Endothelial cell of umbilical vein (primary cell): ENCODE results near the gene EMCN. TPM values are rescaled to one million over a fixed set of nuclear protein-coding genes. Genes with fewer than 3 reads are reported as not detected.

Experiments
- BruUV-seq: library from RNA; stranded (reverse); fragments of 400-500 nt; replicated peaks from 2 replicates; lab custom pipeline; 2021; lab: Mats Ljungman, UMichigan
- CTCF ChIA-PET: fragments of 300-600, 350-600 bp; sonication (Branson Sonifier 250); formaldehyde crosslinking; loops from one replicate; lab custom pipeline; 2021; ENCODE audit warnings: antibody characterized with exemption, inconsistent platforms; lab: Charles Lee
- POLR2A ChIA-PET: fragments of 300-600, 350-600 bp; sonication (Branson Sonifier 250); formaldehyde crosslinking; loops from one replicate; lab custom pipeline; 2021; ENCODE audit warnings: antibody characterized with exemption, inconsistent platforms; lab: Charles Lee
- DNase-seq: peaks from one replicate; pipeline ENCODE4 v3.0.0-alpha.2; 2011; ENCODE audit warnings: low read depth, low spot score
- FAIRE-seq: peaks from 2 replicates; lab custom pipeline; 2011; peaks lifted over from hg19 to GRCh38; lab: Jason Lieb, UNC
- H2AFZ ChIP-seq: 2 replicates; pipeline ENCODE4 v1.6.0; 2012; ENCODE audit warnings: low read depth, low read length, control low read depth, inconsistent platforms
- H3K27ac ChIP-seq: 2 replicates; pipeline ENCODE4 v1.5.1; 2011; ENCODE audit warnings: low read depth, mild to moderate bottlenecking, control low read depth, low read length, moderate library complexity; ENCODE audit not compliant: insufficient read depth
- H3K27me3 ChIP-seq, 2 experiments: 2 replicates each; pipeline versions ENCODE4 v1.6.0 to v1.6.1; 2011; ENCODE audit warnings: low read length in 2 of 2, mixed read lengths in 1 of 2; ENCODE audit not compliant: control insufficient read depth in 2 of 2, insufficient read depth in 2 of 2
- H3K36me3 ChIP-seq, 2 experiments: 2 replicates in 1 of 2; 3 replicates in 1 of 2; pipeline ENCODE4 v1.5.1; 2011; ENCODE audit warnings: low read length in 2 of 2, mild to moderate bottlenecking in 1 of 2, moderate library complexity in 1 of 2; ENCODE audit not compliant: control insufficient read depth in 2 of 2, insufficient read depth in 2 of 2; ENCODE audit errors: extremely low read depth in 1 of 2
- H3K4me1 ChIP-seq: 3 replicates; pipeline ENCODE4 v1.5.1; 2011; ENCODE audit warnings: mild to moderate bottlenecking, low read length; ENCODE audit not compliant: control insufficient read depth, insufficient read depth; ENCODE audit errors: extremely low read depth
- H3K4me2 ChIP-seq: 2 replicates; pipeline ENCODE4 v1.6.1; 2011; ENCODE audit warnings: low read length, control low read depth, mixed read lengths; ENCODE audit not compliant: insufficient read depth
- H3K4me3 ChIP-seq, 3 experiments: fragments of 200-600 bp in 1 of 3; sonication (generic), shearing (Covaris generic) in 1 of 3; replicated peaks in 1 of 3; 2 replicates each; pipeline ENCODE4 v1.5.1; 2011 to 2016; ENCODE audit warnings: control low read depth in 3 of 3, low read length in 3 of 3, mild to moderate bottlenecking in 2 of 3, inconsistent platforms in 1 of 3, low read depth in 1 of 3, moderate library complexity in 1 of 3; ENCODE audit not compliant: insufficient read depth in 1 of 3
- H3K79me2 ChIP-seq: 2 replicates; pipeline ENCODE4 v1.6.0; 2012; ENCODE audit warnings: low read length, inconsistent platforms; ENCODE audit not compliant: control insufficient read depth, insufficient read depth
- H3K9ac ChIP-seq: replicated peaks from 2 replicates; pipeline ENCODE3; 2011; ENCODE audit warnings: low read length, control low read depth; ENCODE audit not compliant: insufficient read depth; ENCODE audit errors: extremely low read depth
- H3K9me1 ChIP-seq: replicated peaks from 3 replicates; pipeline ENCODE4 v1.6.0; 2011; ENCODE audit warnings: mild to moderate bottlenecking, low read length; ENCODE audit not compliant: control insufficient read depth, insufficient read depth; ENCODE audit errors: extremely low read depth
- H3K9me3 ChIP-seq: replicated peaks from 2 replicates; pipeline ENCODE4 v1.5.1; 2012; ENCODE audit warnings: low read length, inconsistent platforms; ENCODE audit not compliant: control insufficient read depth, insufficient read depth
- H4K20me1 ChIP-seq: replicated peaks from 2 replicates; pipeline ENCODE3; 2011; ENCODE audit warnings: mild to moderate bottlenecking, low read length; ENCODE audit not compliant: control insufficient read depth, insufficient read depth; ENCODE audit errors: extremely low read depth
- CTCF ChIP-seq, 2 donors: IDR thresholded peaks; 1 replicate in 1 of 2; 2 replicates in 1 of 2; pipeline ENCODE4 v1.5.1; 2011; ENCODE audit warnings: low read length in 2 of 2, mild to moderate bottlenecking in 2 of 2, moderate library complexity in 2 of 2, control low read depth in 1 of 2, inconsistent platforms in 1 of 2, low read depth in 1 of 2; ENCODE audit not compliant: insufficient read depth in 1 of 2; ENCODE audit errors: extremely low read depth in 1 of 2
- EZH2 ChIP-seq: IDR thresholded peaks from 2 replicates; pipeline ENCODE4 v1.6.1; 2012; ENCODE audit warnings: borderline replicate concordance, low read depth, mild to moderate bottlenecking, moderate library complexity, low read length, inconsistent platforms; ENCODE audit not compliant: severe bottlenecking
- FOS ChIP-seq: IDR thresholded peaks from 2 replicates; pipeline ENCODE4 v1.6.1; 2011; ENCODE audit warnings: mild to moderate bottlenecking, low read length, moderate library complexity, borderline replicate concordance; ENCODE audit not compliant: insufficient read depth
- GATA2 ChIP-seq: IDR thresholded peaks from 2 replicates; pipeline ENCODE4 v1.7.0; 2011; ENCODE audit warnings: low read depth, mild to moderate bottlenecking, moderate library complexity, mixed read lengths, low read length; ENCODE audit not compliant: insufficient read length, insufficient read depth
- MAX ChIP-seq: IDR thresholded peaks from 2 replicates; pipeline ENCODE4 v1.6.1; 2011; ENCODE audit not compliant: insufficient read depth, insufficient read length
- POLR2AphosphoS5 ChIP-seq: IDR thresholded peaks from 2 replicates; pipeline ENCODE4 v1.6.1; 2012; ENCODE audit warnings: low read depth, mild to moderate bottlenecking, control low read depth, low read length, moderate library complexity; ENCODE audit not compliant: insufficient read depth
- dilution Hi-C: fragments of 300-500 bp; cut with MboI; formaldehyde crosslinking; loops from one replicate; pipeline ENCODE4 v1.15.0; 2019; ENCODE audit warnings: low sequenced_read_pairs; ENCODE audit not compliant: extremely low pct_ligation_motif_present
- intact Hi-C: fragments of 100-400 bp; cut with micrococcal nuclease; formaldehyde crosslinking; loops from one replicate; pipeline ENCODE4 v1.10.0; 2022
- polyA plus RNA-seq, 4 experiments: library from polyadenylated mRNA; depleted of rRNA in 3 of 4; stranded (reverse) in 3 of 4; unstranded in 1 of 4; fragments of >200 nt; gene quantifications; 2 replicates each; pipeline versions ENCODE4 v1.2.1 to v1.2.3, GENCODE V29; 2011 to 2012; ENCODE audit warnings: missing spikeins in 1 of 4
- total RNA-seq: library from RNA; stranded (reverse); gene quantifications from 2 replicates; pipeline ENCODE4 v1.2.3, GENCODE V29; 2021

EMCN gene
- total and polyA plus RNA-seq, 2 donors (not counting 3 experiments of a cell fraction or from before 2014, with no cell fraction given): 51.6 to 97.3 TPM

- no peak for FAIRE-seq
- Histone ChIP-seq H3K79me2 (no peaks in the 10 kb centered on the region), H3K4me1 (peaks cover 6% of the 10 kb centered on the region), H2AFZ (no peak overlapping the region), H3K9ac (no peak overlapping the region), H4K20me1 (no peaks in the 10 kb centered on the region), H3K9me3 (no peaks in the 10 kb centered on the region), H3K4me3 (no peak overlapping the region), H3K9me1 (no peaks in the 10 kb centered on the region), H3K27ac (no peak overlapping the region), H3K36me3 (no peaks in the 10 kb centered on the region), H3K27me3 (no peaks in the 10 kb centered on the region), H3K4me2 (no peak overlapping the region)
- no TSS peak for BruUV-seq
- CTCF ChIA-PET: no interaction called here
- TF ChIP-seq CTCF (IDR thresholded peaks at IDR 0.05; ENCODE audit: extremely low read depth in 1 of 2, insufficient read depth in 1 of 2, low read depth in 1 of 2, low read length in 2 of 2) (no peak), GATA2 (no peak), EZH2 (no peak), MAX (no peak), POLR2AphosphoS5 (no peak), FOS (no peak)
- POLR2A ChIA-PET: no interaction called here
- peak; percentile 93 for DNase-seq
- intact Hi-C loops: loop anchor here (10.0 kb wide), 1 partner anchor 173 kb away; the partner anchor contains the start of gene DDIT4L
- dilution Hi-C loops: no loop called here
These were observed 150.4 kb downstream of the EMCN start for GRCh38 chr4:100367451-100367850.
